MG63 (cell line): ENCODE measurements around the gene SPINT2. TPM values are rescaled to one million over a fixed set of nuclear protein-coding genes. Genes with fewer than 3 reads are reported as not detected.
A peak's percentile ranks its signal among the peaks of the same experiment; 100 is the strongest.

Source experiments
- DNase-seq: peaks from one replicate; pipeline ENCODE4 v3.0.0-alpha.2; 2020
- H3K27me3 ChIP-seq: fragments of 250-450 bp; sonication (Bioruptor Pico); 2 replicates; pipeline ENCODE4 v1.5.1; 2020; ENCODE audit warnings: mild to moderate bottlenecking, moderate library complexity
- H3K36me3 ChIP-seq: fragments of 250-450 bp; sonication (Bioruptor Pico); 2 replicates; pipeline ENCODE4 v1.5.1; 2020; ENCODE audit warnings: mild to moderate bottlenecking, moderate library complexity
- H3K4me3 ChIP-seq: fragments of 250-450 bp; sonication (Bioruptor Pico); 2 replicates; pipeline ENCODE4 v1.5.1; 2020; ENCODE audit warnings: mild to moderate bottlenecking, moderate library complexity
- H3K9me3 ChIP-seq: fragments of 250-450 bp; sonication (Bioruptor Pico); 2 replicates; pipeline ENCODE4 v1.5.1; 2020; ENCODE audit warnings: mild to moderate bottlenecking, moderate library complexity
- total RNA-seq: library from RNA; depleted of rRNA; stranded (reverse); fragments of >200 nt; shearing (Covaris generic); gene quantifications from 2 replicates; pipeline ENCODE4 v1.2.3, GENCODE V29; 2014; ENCODE audit warnings: low replicate concordance

SPINT2 gene
- total RNA-seq, 1 experiment from 2014 or later, result 7.7 TPM

GRCh38 chr19:38303517-38304351 lies 39.4 kb downstream of the SPINT2 start, which contains the start of gene C19orf33:
TSS of gene C19orf33 (plus strand) at chr19:38304251. CDS start at chr19:38304262, 11 bp downstream.
- H3K4me3 ChIP-seq, result no peak within 1 kb of the TSS
- H3K36me3 ChIP-seq, result peaks cover 57% of the 10 kb centered on the region
- no peak for DNase-seq
- no peaks in the 10 kb centered on the region for H3K9me3 ChIP-seq
- no peaks in the 10 kb centered on the region for H3K27me3 ChIP-seq

GRCh38 chr19:38304352-38304865 lies 40.0 kb downstream of the SPINT2 start:
- Histone ChIP-seq H3K36me3 (peaks cover 61% of the 10 kb centered on the region), H3K27me3 (no peaks in the 10 kb centered on the region), H3K9me3 (no peaks in the 10 kb centered on the region), H3K4me3 (no peak overlapping the region)
- DNase-seq, result no peak

GRCh38 chr19:38304866-38305429 lies 40.6 kb downstream of the SPINT2 start:
- Histone ChIP-seq H3K4me3 (no peak overlapping the region), H3K36me3 (peaks cover 61% of the 10 kb centered on the region), H3K27me3 (no peaks in the 10 kb centered on the region), H3K9me3 (no peaks in the 10 kb centered on the region)
- DNase-seq, result no peak

- Histone ChIP-seq H3K9me3 (no peaks in the 10 kb centered on the region), H3K27me3 (no peaks in the 10 kb centered on the region), H3K4me3 (no peak overlapping the region), H3K36me3 (peaks cover 61% of the 10 kb centered on the region)
- DNase-seq, result no peak
Measured at GRCh38 chr19:38306236-38306635, 41.9 kb downstream of the SPINT2 start.

GRCh38 chr19:38307076-38307475 lies 42.7 kb downstream of the SPINT2 start:
- H3K27me3 ChIP-seq, result no peaks in the 10 kb centered on the region
- H3K4me3 ChIP-seq, result no peak overlapping the region
- no peaks in the 10 kb centered on the region for H3K9me3 ChIP-seq
- DNase-seq, result no peak
- H3K36me3 ChIP-seq, result peaks cover 64% of the 10 kb centered on the region

GRCh38 chr19:38307597-38307996 lies 43.2 kb downstream of the SPINT2 start:
- Histone ChIP-seq H3K36me3 (peaks cover 62% of the 10 kb centered on the region), H3K27me3 (no peaks in the 10 kb centered on the region), H3K4me3 (no peak overlapping the region), H3K9me3 (no peaks in the 10 kb centered on the region)
- DNase-seq, result no peak

GRCh38 chr19:38308006-38308766 lies 43.8 kb downstream of the SPINT2 start:
- Histone ChIP-seq H3K9me3 (no peaks in the 10 kb centered on the region), H3K36me3 (peaks cover 60% of the 10 kb centered on the region), H3K27me3 (no peaks in the 10 kb centered on the region), H3K4me3 (no peak overlapping the region)
- no peak for DNase-seq

GRCh38 chr19:38308926-38309614 lies 44.7 kb downstream of the SPINT2 start:
- Histone ChIP-seq H3K27me3 (no peaks in the 10 kb centered on the region), H3K36me3 (peaks cover 57% of the 10 kb centered on the region), H3K4me3 (no peak overlapping the region), H3K9me3 (no peaks in the 10 kb centered on the region)
- no peak for DNase-seq

GRCh38 chr19:38309615-38310278 lies 45.4 kb downstream of the SPINT2 start:
- peaks cover 51% of the 10 kb centered on the region for H3K36me3 ChIP-seq
- H3K4me3 ChIP-seq, result no peak overlapping the region
- no peaks in the 10 kb centered on the region for H3K9me3 ChIP-seq
- H3K27me3 ChIP-seq, result no peaks in the 10 kb centered on the region
- DNase-seq, result no peak

- Histone ChIP-seq H3K9me3 (no peaks in the 10 kb centered on the region), H3K27me3 (no peaks in the 10 kb centered on the region), H3K36me3 (peaks cover 45% of the 10 kb centered on the region), H3K4me3 (no peak overlapping the region)
- DNase-seq, result no peak
Measured at GRCh38 chr19:38310279-38310670, 45.9 kb downstream of the SPINT2 start.

GRCh38 chr19:38310986-38311385 lies 46.6 kb downstream of the SPINT2 start:
- no peaks in the 10 kb centered on the region for H3K27me3 ChIP-seq
- no peaks in the 10 kb centered on the region for H3K9me3 ChIP-seq
- no peak for DNase-seq

GRCh38 chr19:38315657-38316476 lies 51.5 kb downstream of the SPINT2 start, which contains the start of gene YIF1B:
TSS of gene YIF1B (minus strand) at chr19:38315947. CDS start at chr19:38315917, 30 bp downstream.
- Histone ChIP-seq H3K9me3 (no peaks in the 10 kb centered on the region), H3K27me3 (no peaks in the 10 kb centered on the region), H3K4me3 (peak within 1 kb of the TSS; percentile 65), H3K36me3 (peaks cover 9% of the 10 kb centered on the region)
- DNase-seq, result peak; percentile 100

More at GRCh38 chr19:38310986-38311385, 46.6 kb downstream of the SPINT2 start:
- Histone ChIP-seq H3K4me3 (no peak overlapping the region), H3K36me3 (peaks cover 39% of the 10 kb centered on the region)

- H3K4me3 ChIP-seq, result peak overlapping the region; percentile 39
- DNase-seq, result no peak
Measured at GRCh38 chr19:38316477-38317067, 52.2 kb downstream of the SPINT2 start.

GRCh38 chr19:38317104-38317612 lies 52.8 kb downstream of the SPINT2 start:
- Histone ChIP-seq H3K36me3 (peaks cover 16% of the 10 kb centered on the region), H3K4me3 (no peak overlapping the region), H3K27me3 (no peaks in the 10 kb centered on the region), H3K9me3 (no peaks in the 10 kb centered on the region)
- no peak for DNase-seq

More at GRCh38 chr19:38316477-38317067, 52.2 kb downstream of the SPINT2 start:
- no peaks in the 10 kb centered on the region for H3K9me3 ChIP-seq
- H3K36me3 ChIP-seq, result peaks cover 11% of the 10 kb centered on the region
- no peaks in the 10 kb centered on the region for H3K27me3 ChIP-seq

- Histone ChIP-seq H3K9me3 (no peaks in the 10 kb centered on the region), H3K4me3 (no peak overlapping the region; the same call in 1 of the 2 replicates), H3K27me3 (no peaks in the 10 kb centered on the region), H3K36me3 (peaks cover 26% of the 10 kb centered on the region)
- DNase-seq, result peak; percentile 62
Measured at GRCh38 chr19:38318660-38319059, 54.3 kb downstream of the SPINT2 start.
